Activated CD4-positive, CD25-positive, alpha-beta regulatory T cell (primary cell): ENCODE results near the gene ZNF33B.
"Not testable (repeated sequence)": the region's sequence is repeated elsewhere in the genome, so short reads cannot be mapped to it uniquely, and the experiment has no call there.

ENCODE experiments used
- DNase-seq, 4 experiments: peaks; one replicate each; lab custom pipeline; 2025; lab: John Stamatoyannopoulos, UW

The ZNF33B gene

GRCh38 chr10:42615419-42615818 is 23.0 kb downstream of the ZNF33B start:
- DNase-seq = no peak

- no peak for DNase-seq
These were observed 28.5 kb downstream of the ZNF33B start for GRCh38 chr10:42609872-42610271.

- no peak for DNase-seq
These were observed 40.0 kb downstream of the ZNF33B start for GRCh38 chr10:42598249-42598873.

- DNase-seq = no peak
These were observed 42.2 kb downstream of the ZNF33B start for GRCh38 chr10:42596196-42596595.

- no peak for DNase-seq
These were observed 44.1 kb downstream of the ZNF33B start for GRCh38 chr10:42594246-42594650.

- no peak for DNase-seq
These were observed 45.1 kb downstream of the ZNF33B start for GRCh38 chr10:42593284-42593683.

GRCh38 chr10:42583828-42584227 is 54.5 kb downstream of the ZNF33B start:
- DNase-seq = no peak

- DNase-seq = no peak
These were observed 60.4 kb downstream of the ZNF33B start for GRCh38 chr10:42578019-42578418.

- no peak for DNase-seq
These were observed 62.0 kb downstream of the ZNF33B start for GRCh38 chr10:42576338-42576737.

- DNase-seq = no peak
These were observed 64.0 kb downstream of the ZNF33B start for GRCh38 chr10:42574336-42574735.

- no peak for DNase-seq
These were observed 81.4 kb downstream of the ZNF33B start for GRCh38 chr10:42556931-42557330.

- not testable (repeated sequence) for DNase-seq
These were observed 84.8 kb downstream of the ZNF33B start for GRCh38 chr10:42553576-42553975.

GRCh38 chr10:42553064-42553407 is 85.3 kb downstream of the ZNF33B start:
- no peak for DNase-seq

GRCh38 chr10:42552188-42553063 is 85.9 kb downstream of the ZNF33B start:
- peak; percentile 87 to 94 (median 88) for DNase-seq

GRCh38 chr10:42551582-42552187 is 86.7 kb downstream of the ZNF33B start:
- no peak for DNase-seq

- no peak for DNase-seq
These were observed 88.5 kb downstream of the ZNF33B start for GRCh38 chr10:42549851-42550250.

- DNase-seq = no peak
These were observed 90.1 kb downstream of the ZNF33B start for GRCh38 chr10:42548254-42548653.

GRCh38 chr10:42544945-42545344 is 93.4 kb downstream of the ZNF33B start:
- no peak for DNase-seq

GRCh38 chr10:42543840-42544372 is 94.5 kb downstream of the ZNF33B start:
- DNase-seq = no peak
